Activated CD4-positive, CD25-positive, alpha-beta regulatory T cell treated with anti-CD3 and anti-CD28 coated beads, Interleukin-2, amount 50 U/mL, for 24 hours (primary cell): ENCODE data around the gene P2RY2.
A peak's percentile ranks its signal among the peaks of the same experiment; 100 is the strongest.
"Not testable (repeated sequence)": the region's sequence is repeated elsewhere in the genome, so short reads cannot be mapped to it uniquely, and the experiment has no call there.

Experiments used
- ATAC-seq, 2 donors: fragments of 150-1000 bp; cut with Tn5 transposase; one replicate each; pipeline ENCODE4 v1.10.0; 2021; ENCODE audit warnings: mild to moderate bottlenecking in 1 of 2, moderate library complexity in 1 of 2

Gene P2RY2

GRCh38 chr11:73229321-73229895 lies 11.3 kb downstream of the P2RY2 start:
- ATAC-seq = no peak

- no peak for ATAC-seq
Observed at GRCh38 chr11:73229896-73230875, 12.1 kb downstream of the P2RY2 start.

GRCh38 chr11:73230931-73231330 lies 12.8 kb downstream of the P2RY2 start:
- no peak for ATAC-seq

GRCh38 chr11:73232487-73232886 lies 14.4 kb downstream of the P2RY2 start:
- ATAC-seq = not testable (repeated sequence)

GRCh38 chr11:73233211-73233610 lies 15.1 kb downstream of the P2RY2 start:
- ATAC-seq = no peak

GRCh38 chr11:73233692-73234470 lies 15.8 kb downstream of the P2RY2 start:
- ATAC-seq = no peak

- ATAC-seq = no peak
Observed at GRCh38 chr11:73234471-73235181, 16.5 kb downstream of the P2RY2 start.

- no peak for ATAC-seq
Observed at GRCh38 chr11:73235236-73235786, 17.2 kb downstream of the P2RY2 start.

GRCh38 chr11:73236205-73236765 lies 18.2 kb downstream of the P2RY2 start:
- ATAC-seq = no peak

GRCh38 chr11:73236854-73237253 lies 18.8 kb downstream of the P2RY2 start:
- ATAC-seq = no peak

GRCh38 chr11:73237471-73238290 lies 19.6 kb downstream of the P2RY2 start:
- no peak for ATAC-seq

GRCh38 chr11:73239111-73239521 lies 21.0 kb downstream of the P2RY2 start:
- ATAC-seq = no peak

- no peak for ATAC-seq
Observed at GRCh38 chr11:73239571-73240189, 21.6 kb downstream of the P2RY2 start.

GRCh38 chr11:73240190-73240781 lies 22.2 kb downstream of the P2RY2 start:
- ATAC-seq = no peak

- no peak for ATAC-seq
Observed at GRCh38 chr11:73241300-73241699, 23.2 kb downstream of the P2RY2 start.

GRCh38 chr11:73242251-73243092 lies 24.4 kb downstream of the P2RY2 start:
- peak; percentile 53 to 77 for ATAC-seq

GRCh38 chr11:73243093-73243485 lies 25.0 kb downstream of the P2RY2 start:
- ATAC-seq = no peak

- ATAC-seq = no peak
Observed at GRCh38 chr11:73244589-73245240, 26.6 kb downstream of the P2RY2 start.

GRCh38 chr11:73245461-73245860 lies 27.4 kb downstream of the P2RY2 start:
- no peak for ATAC-seq
